RWPE1 (cell line): Measurements from ENCODE around the gene C1QTNF8.
A peak's percentile ranks its signal among the peaks of the same experiment; 100 is the strongest.
"Not testable (repeated sequence)": the region's sequence is repeated elsewhere in the genome, so short reads cannot be mapped to it uniquely, and the experiment has no call there.

Experiments
- CTCF ChIA-PET: fragments of 350-600 bp; sonication (Branson Sonifier 250); formaldehyde crosslinking; extraction: SDS; loops from one replicate; lab custom pipeline; 2021; lab: Yijun Ruan, JAX
- POLR2A ChIA-PET: fragments of 400-600 bp; formaldehyde crosslinking; extraction: SDS; loops from one replicate; lab custom pipeline; 2020; ENCODE audit warnings: antibody characterized with exemption; ENCODE audit not compliant: low non-redundant PET; lab: Yijun Ruan, JAX
- DNase-seq: peaks from one replicate; pipeline ENCODE4 v3.0.0; 2012; ENCODE audit warnings: low spot score
- H3K27ac ChIP-seq: fragments of 450-650 bp; 2 replicates; pipeline ENCODE4 v1.5.1; 2017
- TF ChIP-seq, protein P1 (sequence below): fragments of 450-650 bp; conservative IDR thresholded peaks from 2 replicates; pipeline ENCODE4 v1.5.1; 2017; ENCODE audit warnings: low read depth, mild to moderate bottlenecking

Gene C1QTNF8

GRCh38 chr16:1095450-1096168, 435 bp downstream of the C1QTNF8 start:
- ChIA-PET CTCF (interaction anchor here (0.7 kb wide), 1 partner anchor 56 kb away, joined by 3 read pairs; no protein-coding TSS in a partner anchor), POLR2A (no interaction called here)
- DNase-seq, result no peak
- TF ChIP-seq, protein P1, sequence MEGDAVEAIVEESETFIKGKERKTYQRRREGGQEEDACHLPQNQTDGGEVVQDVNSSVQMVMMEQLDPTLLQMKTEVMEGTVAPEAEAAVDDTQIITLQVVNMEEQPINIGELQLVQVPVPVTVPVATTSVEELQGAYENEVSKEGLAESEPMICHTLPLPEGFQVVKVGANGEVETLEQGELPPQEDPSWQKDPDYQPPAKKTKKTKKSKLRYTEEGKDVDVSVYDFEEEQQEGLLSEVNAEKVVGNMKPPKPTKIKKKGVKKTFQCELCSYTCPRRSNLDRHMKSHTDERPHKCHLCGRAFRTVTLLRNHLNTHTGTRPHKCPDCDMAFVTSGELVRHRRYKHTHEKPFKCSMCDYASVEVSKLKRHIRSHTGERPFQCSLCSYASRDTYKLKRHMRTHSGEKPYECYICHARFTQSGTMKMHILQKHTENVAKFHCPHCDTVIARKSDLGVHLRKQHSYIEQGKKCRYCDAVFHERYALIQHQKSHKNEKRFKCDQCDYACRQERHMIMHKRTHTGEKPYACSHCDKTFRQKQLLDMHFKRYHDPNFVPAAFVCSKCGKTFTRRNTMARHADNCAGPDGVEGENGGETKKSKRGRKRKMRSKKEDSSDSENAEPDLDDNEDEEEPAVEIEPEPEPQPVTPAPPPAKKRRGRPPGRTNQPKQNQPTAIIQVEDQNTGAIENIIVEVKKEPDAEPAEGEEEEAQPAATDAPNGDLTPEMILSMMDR, result no peak
- no peak overlapping the region for H3K27ac ChIP-seq

DNA sequence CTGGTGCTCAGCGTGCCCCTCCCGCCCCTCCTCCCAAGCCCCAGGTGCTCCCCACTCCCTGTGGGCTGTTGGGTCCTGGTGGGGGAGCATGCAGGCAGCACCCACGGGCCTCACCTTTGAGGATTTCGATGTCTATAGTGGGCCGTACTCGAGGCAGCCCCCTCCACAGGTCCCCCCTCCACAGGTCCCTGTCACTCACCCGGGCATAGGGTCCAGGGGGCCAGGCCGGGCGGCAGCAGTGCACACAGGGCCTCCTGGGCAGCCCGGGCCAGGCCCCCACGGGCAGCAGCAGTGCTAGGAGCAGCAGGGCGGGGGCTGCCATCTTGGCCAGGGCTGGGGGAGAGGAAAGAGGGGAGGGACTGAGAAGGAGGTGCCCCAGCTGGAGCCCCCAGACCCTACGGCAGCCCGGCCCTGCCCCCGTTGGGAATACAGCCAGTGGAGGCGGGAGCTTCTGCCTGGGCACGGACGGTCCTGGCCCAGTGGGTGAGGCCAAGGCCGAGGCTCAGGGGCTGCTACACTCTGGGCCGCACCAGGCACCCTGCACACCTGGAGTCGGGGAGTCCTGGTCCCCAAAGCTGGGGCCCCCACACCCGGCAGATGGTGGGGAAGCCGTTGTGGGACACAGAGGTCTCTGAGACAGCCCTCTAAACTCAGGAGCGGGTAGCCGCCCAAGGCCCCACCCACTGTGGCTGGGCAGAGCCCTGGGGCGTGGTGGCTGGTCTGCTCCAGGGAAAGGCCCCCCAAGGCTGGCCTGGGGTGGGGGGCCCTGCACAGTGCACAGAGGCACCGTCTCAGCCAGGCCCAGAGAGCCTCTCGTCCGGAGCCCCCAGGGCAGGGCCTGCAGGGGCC, 1.2 kb downstream of the C1QTNF8 start:
- ChIA-PET CTCF (no interaction called here), POLR2A (no interaction called here)
- TF ChIP-seq, protein P1, result no peak
- no peak for DNase-seq
- H3K27ac ChIP-seq, result peak overlapping the region; percentile 19; the same call in 1 of the 2 replicates

DNA sequence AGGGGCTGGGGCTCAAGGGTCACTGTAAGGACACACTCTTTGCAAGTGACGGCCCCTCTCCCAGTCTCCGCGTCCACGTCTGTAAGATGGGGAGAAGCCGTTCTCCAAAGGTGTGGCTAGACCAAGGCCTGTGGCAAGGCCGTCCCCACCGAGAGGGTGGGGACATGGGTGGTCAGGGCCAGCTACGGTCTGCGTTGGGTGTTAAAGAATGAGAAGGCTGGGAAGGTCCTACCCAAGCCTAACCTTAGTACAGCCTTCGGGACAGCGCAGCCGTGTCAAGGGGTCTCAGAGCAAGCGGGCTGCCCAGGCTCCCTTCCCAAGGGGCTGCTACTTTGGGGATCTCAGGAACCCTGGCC, 1.9 kb downstream of the C1QTNF8 start:
- peak overlapping the region; percentile 19; the same call in 1 of the 2 replicates for H3K27ac ChIP-seq
- ChIA-PET POLR2A (no interaction called here), CTCF (no interaction called here)
- TF ChIP-seq, protein P1, result no peak
- DNase-seq, result no peak

GRCh38 chr16:1093284-1094123, 2.5 kb downstream of the C1QTNF8 start:
- peak overlapping the region; percentile 19; the same call in 1 of the 2 replicates for H3K27ac ChIP-seq
- DNase-seq, result no peak
- TF ChIP-seq, protein P1, result no peak
- ChIA-PET CTCF (no interaction called here), POLR2A (no interaction called here)

- H3K27ac ChIP-seq, POLR2A ChIA-PET, DNase-seq, CTCF ChIA-PET: not testable (repeated sequence)
Measured at GRCh38 chr16:1092685-1093283, 3.3 kb downstream of the C1QTNF8 start.

DNA sequence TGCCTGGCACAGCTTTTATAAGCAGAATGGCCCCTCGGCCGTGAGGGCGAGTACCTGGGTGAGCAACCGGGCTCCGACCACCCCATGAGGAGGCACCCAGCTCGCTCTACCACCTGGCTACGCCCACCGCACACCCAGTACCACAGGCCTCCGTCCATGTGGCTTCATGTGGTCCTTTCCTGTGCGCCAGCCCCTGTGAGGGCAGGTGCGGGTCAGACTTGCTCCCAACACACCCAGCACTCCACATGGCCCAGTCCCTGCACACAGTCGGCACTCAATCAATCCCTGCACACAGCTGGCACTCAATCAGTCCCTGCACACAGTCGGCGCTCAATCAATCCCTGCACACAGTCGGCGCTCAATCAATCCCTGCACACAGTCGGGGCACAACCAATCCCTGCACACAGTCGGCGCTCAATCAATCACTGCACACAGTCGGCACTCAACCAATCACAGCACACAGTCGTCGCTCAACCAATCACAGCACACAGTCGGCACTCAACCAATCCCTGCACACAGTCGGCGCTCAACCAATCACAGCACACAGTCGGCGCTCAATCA, 4.0 kb downstream of the C1QTNF8 start:
- TF ChIP-seq, protein P1, result no peak
- ChIA-PET CTCF (no interaction called here), POLR2A (no interaction called here)

More for the DNA sequence above, 4.0 kb downstream of the C1QTNF8 start:
- no peak for DNase-seq
- peak overlapping the region; percentile 91 for H3K27ac ChIP-seq
